ENCODE results near the gene IL18RAP.

The IL18RAP gene

DNA sequence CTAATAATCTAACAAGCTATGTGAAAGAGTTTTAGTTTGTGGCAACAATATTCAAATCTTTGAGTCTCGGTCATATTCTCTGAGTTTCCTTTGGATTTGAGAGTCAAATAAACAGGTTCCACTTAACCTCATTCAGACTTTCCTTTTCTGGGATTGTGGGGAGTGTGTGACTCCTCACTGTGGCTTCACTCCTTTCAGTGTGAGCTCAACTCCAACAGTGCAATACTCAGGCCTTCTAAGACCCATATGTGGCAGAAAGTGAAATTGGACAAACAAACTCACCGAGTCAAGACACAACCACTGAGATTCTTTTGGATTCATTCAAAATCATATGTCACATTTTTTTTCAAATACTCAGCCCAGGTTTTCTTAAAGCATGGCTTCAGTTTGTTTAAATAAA, 75.5 kb downstream of the IL18RAP start (continued):
- TF ChIP-seq RARB (CRISPR knock-in tag; IDR thresholded peaks at IDR 0.05) (no peak), ZNF8 (CRISPR knock-in tag; IDR thresholded peaks at IDR 0.05) (no peak), TCF4 (CRISPR knock-in tag; IDR thresholded peaks at IDR 0.05; ENCODE audit: borderline replicate concordance) (no peak)

DNA sequence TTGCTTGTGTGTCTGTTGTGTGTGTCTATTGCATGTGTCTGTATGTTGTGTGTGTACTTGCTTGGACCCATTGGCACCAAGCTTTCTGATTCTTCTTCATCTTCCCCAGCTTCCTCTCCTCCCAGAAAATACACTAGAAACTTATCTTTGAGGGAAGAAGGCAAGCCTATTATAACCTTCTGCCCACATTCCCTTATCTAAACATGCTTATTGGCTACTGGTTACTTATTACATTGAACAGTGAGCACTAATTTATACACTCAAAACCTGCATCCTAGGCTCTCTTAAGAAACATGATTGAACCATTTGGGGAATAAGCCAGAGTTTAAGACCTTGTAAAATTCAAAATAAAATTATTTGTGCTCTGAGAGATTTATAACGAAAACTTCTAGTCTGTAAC, 76.6 kb downstream of the IL18RAP start:
- TF ChIP-seq ZFP30 (CRISPR knock-in tag; IDR thresholded peaks at IDR 0.05) (no peak), ZNF565 (CRISPR knock-in tag; conservative IDR thresholded peaks at IDR 0.05; ENCODE audit: low read depth) (no peak), RARB (CRISPR knock-in tag; IDR thresholded peaks at IDR 0.05) (no peak), ZFP3 (CRISPR knock-in tag; IDR thresholded peaks at IDR 0.05) (no peak), ZNF70 (CRISPR knock-in tag; IDR thresholded peaks at IDR 0.05) (no peak), TOX (CRISPR knock-in tag; IDR thresholded peaks at IDR 0.05; ENCODE audit: borderline replicate concordance) (no peak), PPARA (CRISPR knock-in tag; IDR thresholded peaks at IDR 0.05; ENCODE audit: borderline replicate concordance) (no peak), SNAI2 (CRISPR knock-in tag; IDR thresholded peaks at IDR 0.05) (no peak), ZC3H10 (CRISPR knock-in tag; IDR thresholded peaks at IDR 0.05) (no peak), ISL1 (CRISPR knock-in tag; IDR thresholded peaks at IDR 0.05) (no peak), TCF4 (CRISPR knock-in tag; IDR thresholded peaks at IDR 0.05; ENCODE audit: borderline replicate concordance) (no peak), GLIS3 (CRISPR knock-in tag; IDR thresholded peaks at IDR 0.05) (no peak), OSR1 (CRISPR knock-in tag; IDR thresholded peaks at IDR 0.05) (no peak), CSDC2 (CRISPR knock-in tag; IDR thresholded peaks at IDR 0.05) (no peak)
- TF ChIP-seq, protein P1, sequence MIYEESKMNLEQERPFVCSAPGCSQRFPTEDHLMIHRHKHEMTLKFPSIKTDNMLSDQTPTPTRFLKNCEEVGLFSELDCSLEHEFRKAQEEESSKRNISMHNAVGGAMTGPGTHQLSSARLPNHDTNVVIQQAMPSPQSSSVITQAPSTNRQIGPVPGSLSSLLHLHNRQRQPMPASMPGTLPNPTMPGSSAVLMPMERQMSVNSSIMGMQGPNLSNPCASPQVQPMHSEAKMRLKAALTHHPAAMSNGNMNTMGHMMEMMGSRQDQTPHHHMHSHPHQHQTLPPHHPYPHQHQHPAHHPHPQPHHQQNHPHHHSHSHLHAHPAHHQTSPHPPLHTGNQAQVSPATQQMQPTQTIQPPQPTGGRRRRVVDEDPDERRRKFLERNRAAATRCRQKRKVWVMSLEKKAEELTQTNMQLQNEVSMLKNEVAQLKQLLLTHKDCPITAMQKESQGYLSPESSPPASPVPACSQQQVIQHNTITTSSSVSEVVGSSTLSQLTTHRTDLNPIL (CRISPR knock-in tag; IDR thresholded peaks at IDR 0.05; ENCODE audit: low read depth), result no peak
- TF ChIP-seq, protein P2, sequence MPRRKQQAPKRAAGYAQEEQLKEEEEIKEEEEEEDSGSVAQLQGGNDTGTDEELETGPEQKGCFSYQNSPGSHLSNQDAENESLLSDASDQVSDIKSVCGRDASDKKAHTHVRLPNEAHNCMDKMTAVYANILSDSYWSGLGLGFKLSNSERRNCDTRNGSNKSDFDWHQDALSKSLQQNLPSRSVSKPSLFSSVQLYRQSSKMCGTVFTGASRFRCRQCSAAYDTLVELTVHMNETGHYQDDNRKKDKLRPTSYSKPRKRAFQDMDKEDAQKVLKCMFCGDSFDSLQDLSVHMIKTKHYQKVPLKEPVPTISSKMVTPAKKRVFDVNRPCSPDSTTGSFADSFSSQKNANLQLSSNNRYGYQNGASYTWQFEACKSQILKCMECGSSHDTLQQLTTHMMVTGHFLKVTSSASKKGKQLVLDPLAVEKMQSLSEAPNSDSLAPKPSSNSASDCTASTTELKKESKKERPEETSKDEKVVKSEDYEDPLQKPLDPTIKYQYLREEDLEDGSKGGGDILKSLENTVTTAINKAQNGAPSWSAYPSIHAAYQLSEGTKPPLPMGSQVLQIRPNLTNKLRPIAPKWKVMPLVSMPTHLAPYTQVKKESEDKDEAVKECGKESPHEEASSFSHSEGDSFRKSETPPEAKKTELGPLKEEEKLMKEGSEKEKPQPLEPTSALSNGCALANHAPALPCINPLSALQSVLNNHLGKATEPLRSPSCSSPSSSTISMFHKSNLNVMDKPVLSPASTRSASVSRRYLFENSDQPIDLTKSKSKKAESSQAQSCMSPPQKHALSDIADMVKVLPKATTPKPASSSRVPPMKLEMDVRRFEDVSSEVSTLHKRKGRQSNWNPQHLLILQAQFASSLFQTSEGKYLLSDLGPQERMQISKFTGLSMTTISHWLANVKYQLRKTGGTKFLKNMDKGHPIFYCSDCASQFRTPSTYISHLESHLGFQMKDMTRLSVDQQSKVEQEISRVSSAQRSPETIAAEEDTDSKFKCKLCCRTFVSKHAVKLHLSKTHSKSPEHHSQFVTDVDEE (CRISPR knock-in tag; IDR thresholded peaks at IDR 0.05), result no peak
- TF ChIP-seq, protein P3, sequence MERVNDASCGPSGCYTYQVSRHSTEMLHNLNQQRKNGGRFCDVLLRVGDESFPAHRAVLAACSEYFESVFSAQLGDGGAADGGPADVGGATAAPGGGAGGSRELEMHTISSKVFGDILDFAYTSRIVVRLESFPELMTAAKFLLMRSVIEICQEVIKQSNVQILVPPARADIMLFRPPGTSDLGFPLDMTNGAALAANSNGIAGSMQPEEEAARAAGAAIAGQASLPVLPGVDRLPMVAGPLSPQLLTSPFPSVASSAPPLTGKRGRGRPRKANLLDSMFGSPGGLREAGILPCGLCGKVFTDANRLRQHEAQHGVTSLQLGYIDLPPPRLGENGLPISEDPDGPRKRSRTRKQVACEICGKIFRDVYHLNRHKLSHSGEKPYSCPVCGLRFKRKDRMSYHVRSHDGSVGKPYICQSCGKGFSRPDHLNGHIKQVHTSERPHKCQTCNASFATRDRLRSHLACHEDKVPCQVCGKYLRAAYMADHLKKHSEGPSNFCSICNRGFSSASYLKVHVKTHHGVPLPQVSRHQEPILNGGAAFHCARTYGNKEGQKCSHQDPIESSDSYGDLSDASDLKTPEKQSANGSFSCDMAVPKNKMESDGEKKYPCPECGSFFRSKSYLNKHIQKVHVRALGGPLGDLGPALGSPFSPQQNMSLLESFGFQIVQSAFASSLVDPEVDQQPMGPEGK (CRISPR knock-in tag; IDR thresholded peaks at IDR 0.05; ENCODE audit: borderline replicate concordance), result no peak
- no peak for ATAC-seq

All from SK-N-SH treated with all-trans-retinoic acid at 6 μM for 48 hours (cell line).